Activated T-helper 17 cell treated with anti-CD3 and anti-CD28 coated beads, Interleukin-2, amount 50 U/mL, for 72 hours (primary cell): ENCODE data around the gene RCCD1. TPM values are rescaled to one million over a fixed set of nuclear protein-coding genes. Genes with fewer than 3 reads are reported as not detected.

Experiments used
- ATAC-seq: fragments of 150-1000 bp; cut with Tn5 transposase; replicated peaks from 2 replicates; pipeline ENCODE4 v1.10.0; 2021; ENCODE audit warnings: mild to moderate bottlenecking, moderate library complexity
- H3K27ac Mint-ChIP-seq: one replicate; pipeline ENCODE4 v1.8.0; 2022; ENCODE audit warnings: mixed read lengths
- H3K27me3 Mint-ChIP-seq: one replicate; pipeline ENCODE4 v1.8.0; 2022; ENCODE audit warnings: mixed read lengths
- H3K36me3 Mint-ChIP-seq: one replicate; pipeline ENCODE4 v1.8.0; 2022; ENCODE audit warnings: low read depth, mild to moderate bottlenecking, mixed read lengths
- H3K4me1 Mint-ChIP-seq: one replicate; pipeline ENCODE4 v1.8.0; 2022; ENCODE audit warnings: mixed read lengths
- H3K4me3 Mint-ChIP-seq: one replicate; pipeline ENCODE4 v1.8.0; 2022; ENCODE audit warnings: mild to moderate bottlenecking, mixed read lengths
- H3K9me3 Mint-ChIP-seq: one replicate; pipeline ENCODE4 v1.8.0; 2022; ENCODE audit warnings: mixed read lengths
- total RNA-seq, 2 donors: library from RNA; stranded (reverse); gene quantifications; one replicate each; pipeline ENCODE4 v1.2.3, GENCODE V29; 2022

Gene RCCD1
- total RNA-seq, 2 donors from 2014 or later: 31.9 to 32.8 TPM

DNA sequence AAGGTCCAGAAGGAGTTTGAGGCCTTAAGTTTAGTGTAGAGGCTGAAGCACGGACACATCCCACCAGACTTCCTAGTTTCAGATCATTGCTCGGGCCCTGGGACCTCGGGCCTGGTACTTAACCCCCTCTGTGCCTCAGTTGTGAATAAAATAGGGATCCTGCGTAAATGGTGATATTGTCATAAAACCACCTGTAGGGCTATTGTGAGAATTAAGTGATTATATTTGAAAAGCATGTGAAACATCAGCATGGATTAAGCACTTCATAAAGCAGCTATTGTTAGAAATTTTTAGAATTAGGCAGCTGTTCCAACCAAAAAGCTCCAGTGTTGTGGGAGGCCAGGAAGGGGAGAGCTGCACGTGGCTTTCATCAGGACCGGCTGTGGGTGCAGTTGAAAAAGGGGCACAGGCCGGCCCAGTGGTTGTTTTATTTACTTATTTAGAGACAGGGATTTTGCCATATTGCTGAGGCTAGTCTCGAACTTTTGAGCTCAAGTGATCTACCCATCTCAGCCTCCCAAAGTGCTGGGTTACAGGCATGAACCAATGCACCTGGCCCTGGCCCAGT, 4.4 kb downstream of the RCCD1 start:
- no peaks in the 10 kb centered on the region for H3K9me3 Mint-ChIP-seq
- no peak for ATAC-seq

DNA sequence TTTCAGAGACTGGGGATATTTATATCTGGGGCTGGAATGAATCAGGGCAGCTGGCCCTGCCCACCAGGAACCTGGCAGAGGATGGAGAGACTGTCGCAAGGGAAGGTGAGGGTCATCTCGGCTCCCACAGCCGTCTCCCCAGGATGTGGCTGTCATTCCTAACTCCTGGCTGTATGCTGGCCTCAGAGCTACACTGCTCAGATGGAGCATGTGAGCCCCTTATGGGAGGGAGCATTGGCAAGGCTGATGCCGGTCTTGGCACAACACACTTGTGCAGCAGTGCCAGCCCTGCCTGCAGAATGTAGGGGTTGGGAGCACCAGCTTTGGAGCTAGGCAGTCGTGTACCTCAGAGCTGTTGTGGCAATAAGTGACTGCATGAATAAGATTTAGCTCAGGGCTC, 5.2 kb downstream of the RCCD1 start:
- Mint-ChIP-seq H3K27ac (no peak overlapping the region), H3K4me1 (no peaks in the 10 kb centered on the region)

More for the DNA sequence above, 4.4 kb downstream of the RCCD1 start:
- Mint-ChIP-seq H3K4me3 (no peak overlapping the region), H3K36me3 (peaks cover 58% of the 10 kb centered on the region), H3K27me3 (no peaks in the 10 kb centered on the region), H3K27ac (no peak overlapping the region), H3K4me1 (no peaks in the 10 kb centered on the region)

GRCh38 chr15:90960298-90961091, 5.8 kb downstream of the RCCD1 start:
- H3K4me3 Mint-ChIP-seq: no peak overlapping the region
- H3K9me3 Mint-ChIP-seq: no peaks in the 10 kb centered on the region
- no peaks in the 10 kb centered on the region for H3K4me1 Mint-ChIP-seq
- H3K27me3 Mint-ChIP-seq: no peaks in the 10 kb centered on the region
- H3K36me3 Mint-ChIP-seq: peaks cover 65% of the 10 kb centered on the region
- ATAC-seq: no peak
- H3K27ac Mint-ChIP-seq: no peak overlapping the region

More for the DNA sequence above, 5.2 kb downstream of the RCCD1 start:
- no peak for ATAC-seq
- Mint-ChIP-seq H3K4me3 (no peak overlapping the region), H3K36me3 (peaks cover 59% of the 10 kb centered on the region), H3K9me3 (no peaks in the 10 kb centered on the region), H3K27me3 (no peaks in the 10 kb centered on the region)

DNA sequence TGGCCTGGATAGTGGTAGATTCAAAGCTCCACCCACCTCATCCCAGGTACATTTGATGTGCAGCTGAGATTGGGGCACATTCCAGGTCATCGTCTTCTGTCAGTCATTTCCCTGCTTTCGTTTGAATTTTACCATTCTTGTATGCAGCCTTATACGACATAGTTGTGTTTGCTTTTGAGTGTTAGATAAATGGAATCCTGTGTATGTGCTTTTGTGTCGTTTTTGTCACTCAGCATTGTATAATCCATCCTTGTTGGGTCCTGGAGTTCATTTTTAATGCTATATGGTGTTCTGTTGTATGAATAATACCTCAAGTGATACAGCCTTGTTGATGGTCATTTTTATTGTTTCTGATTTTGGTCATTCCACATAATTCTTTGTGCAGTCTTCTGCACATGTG, 7.3 kb downstream of the RCCD1 start:
- Mint-ChIP-seq H3K36me3 (peaks cover 80% of the 10 kb centered on the region), H3K9me3 (no peaks in the 10 kb centered on the region), H3K27me3 (no peaks in the 10 kb centered on the region), H3K4me1 (no peaks in the 10 kb centered on the region), H3K4me3 (no peak overlapping the region), H3K27ac (no peak overlapping the region)
- no peak for ATAC-seq

- H3K36me3 Mint-ChIP-seq: peaks cover 96% of the 10 kb centered on the region
- no peaks in the 10 kb centered on the region for H3K9me3 Mint-ChIP-seq
- H3K4me3 Mint-ChIP-seq: no peak overlapping the region
- H3K27ac Mint-ChIP-seq: no peak overlapping the region
- ATAC-seq: no peak
- no peaks in the 10 kb centered on the region for H3K27me3 Mint-ChIP-seq
- no peaks in the 10 kb centered on the region for H3K4me1 Mint-ChIP-seq
Measured at GRCh38 chr15:90966262-90966661, 11.6 kb downstream of the RCCD1 start.

- Mint-ChIP-seq H3K36me3 (peaks cover 86% of the 10 kb centered on the region), H3K27ac (no peak overlapping the region), H3K4me3 (no peak overlapping the region), H3K4me1 (no peaks in the 10 kb centered on the region), H3K27me3 (no peaks in the 10 kb centered on the region), H3K9me3 (no peaks in the 10 kb centered on the region)
- ATAC-seq: no peak
Measured at GRCh38 chr15:90967206-90967605, 12.5 kb downstream of the RCCD1 start.

DNA sequence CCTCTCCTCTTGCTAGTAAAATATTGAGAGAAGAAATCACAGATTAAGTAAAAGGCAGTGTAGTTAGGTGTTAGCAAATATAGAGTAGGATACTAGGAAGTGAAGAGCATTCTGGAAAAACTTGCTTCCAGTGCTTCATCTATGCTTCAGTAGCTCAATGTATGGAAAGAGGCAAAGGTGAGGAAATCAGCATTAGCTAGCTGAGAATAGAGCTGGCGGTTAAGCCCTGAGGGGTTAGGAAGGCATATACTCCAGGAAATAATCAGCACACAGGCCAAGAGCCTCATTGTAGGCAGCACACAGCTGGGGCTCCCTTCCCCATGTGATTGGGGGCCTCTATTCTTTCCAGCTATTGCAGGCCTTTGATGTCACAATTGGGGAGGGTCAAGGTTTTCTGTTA, 13.8 kb downstream of the RCCD1 start:
- no peaks in the 10 kb centered on the region for H3K9me3 Mint-ChIP-seq
- H3K4me3 Mint-ChIP-seq: no peak overlapping the region
- H3K4me1 Mint-ChIP-seq: no peaks in the 10 kb centered on the region
- H3K27me3 Mint-ChIP-seq: no peaks in the 10 kb centered on the region
- no peak for ATAC-seq
- H3K36me3 Mint-ChIP-seq: peaks cover 83% of the 10 kb centered on the region
- H3K27ac Mint-ChIP-seq: no peak overlapping the region

DNA sequence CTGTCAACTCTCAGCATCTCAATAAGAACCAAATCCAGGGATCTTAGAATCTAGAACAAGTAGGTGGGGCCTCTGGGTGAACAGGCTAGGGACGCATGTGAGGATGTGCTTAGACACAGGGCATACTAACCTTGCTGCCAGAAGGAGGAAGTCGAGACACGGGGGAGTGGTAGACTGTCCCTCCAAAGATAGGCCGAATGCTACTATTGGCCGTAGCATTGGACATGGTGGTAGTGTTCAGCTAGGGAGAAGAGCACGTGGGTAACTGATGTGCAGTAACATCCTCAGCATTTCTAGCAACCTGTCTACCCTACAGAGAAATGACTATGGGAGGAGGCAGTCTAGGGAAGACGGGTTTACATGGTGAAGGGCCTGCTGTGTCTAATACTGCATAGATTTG, 15.6 kb downstream of the RCCD1 start:
- H3K27me3 Mint-ChIP-seq: no peaks in the 10 kb centered on the region
- H3K9me3 Mint-ChIP-seq: no peaks in the 10 kb centered on the region
- H3K36me3 Mint-ChIP-seq: peaks cover 84% of the 10 kb centered on the region
- no peak for ATAC-seq
- H3K4me3 Mint-ChIP-seq: no peak overlapping the region
- H3K27ac Mint-ChIP-seq: peak overlapping the region; percentile 72
- H3K4me1 Mint-ChIP-seq: no peaks in the 10 kb centered on the region

DNA sequence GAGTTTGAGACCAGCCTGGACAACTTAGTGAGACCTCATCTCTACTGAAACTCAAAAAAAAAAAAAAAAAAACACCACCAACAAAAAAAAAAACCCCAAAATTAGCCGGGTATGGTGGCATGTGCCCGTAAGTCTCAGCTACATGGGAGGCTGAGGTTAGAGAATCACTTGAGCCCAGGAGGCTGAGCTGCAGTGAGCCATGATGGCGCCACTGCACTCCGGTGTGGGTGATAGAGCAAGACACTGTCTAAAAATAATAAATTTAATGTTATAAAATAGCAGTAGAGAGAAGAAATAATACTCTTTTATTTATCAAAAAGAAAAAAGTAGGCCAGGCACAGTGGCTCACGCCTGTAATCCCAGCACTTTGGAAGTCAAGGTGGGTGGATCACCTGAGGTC, 17.4 kb downstream of the RCCD1 start:
- Mint-ChIP-seq H3K9me3 (no peaks in the 10 kb centered on the region), H3K27ac (no peak overlapping the region), H3K4me3 (no peak overlapping the region), H3K36me3 (peaks cover 84% of the 10 kb centered on the region), H3K27me3 (no peaks in the 10 kb centered on the region), H3K4me1 (no peaks in the 10 kb centered on the region)
- no peak for ATAC-seq

- H3K4me1 Mint-ChIP-seq: no peaks in the 10 kb centered on the region
- H3K9me3 Mint-ChIP-seq: no peaks in the 10 kb centered on the region
- no peak for ATAC-seq
- H3K4me3 Mint-ChIP-seq: no peak overlapping the region
- H3K36me3 Mint-ChIP-seq: peaks cover 84% of the 10 kb centered on the region
- no peak overlapping the region for H3K27ac Mint-ChIP-seq
- no peaks in the 10 kb centered on the region for H3K27me3 Mint-ChIP-seq
Measured at GRCh38 chr15:90974216-90974615, 19.5 kb downstream of the RCCD1 start.

DNA sequence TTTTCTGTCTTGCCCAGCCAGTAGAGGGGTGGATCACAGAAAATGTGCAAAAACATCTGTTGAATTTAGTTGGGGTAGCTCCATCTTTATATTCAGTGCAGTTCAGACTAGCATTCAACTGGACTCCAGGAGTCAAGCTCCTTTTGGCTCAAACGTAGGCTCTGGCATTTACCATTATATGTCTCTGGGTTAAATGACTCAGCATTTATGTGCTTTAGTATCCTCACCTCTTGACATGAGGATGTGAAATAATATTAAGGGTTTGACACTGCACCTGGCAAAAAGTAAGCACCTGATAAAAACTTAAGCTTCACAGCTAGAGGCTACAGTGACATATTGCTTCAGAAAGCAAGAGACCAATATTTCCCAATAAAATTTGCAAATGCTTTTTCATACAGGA, 24.9 kb downstream of the RCCD1 start:
- H3K36me3 Mint-ChIP-seq: peaks cover 100% of the 10 kb centered on the region
- H3K9me3 Mint-ChIP-seq: no peaks in the 10 kb centered on the region
- peaks cover 7% of the 10 kb centered on the region for H3K4me1 Mint-ChIP-seq
- no peak overlapping the region for H3K4me3 Mint-ChIP-seq
- H3K27me3 Mint-ChIP-seq: no peaks in the 10 kb centered on the region
- no peak for ATAC-seq
- peak overlapping the region; percentile 49 for H3K27ac Mint-ChIP-seq

DNA sequence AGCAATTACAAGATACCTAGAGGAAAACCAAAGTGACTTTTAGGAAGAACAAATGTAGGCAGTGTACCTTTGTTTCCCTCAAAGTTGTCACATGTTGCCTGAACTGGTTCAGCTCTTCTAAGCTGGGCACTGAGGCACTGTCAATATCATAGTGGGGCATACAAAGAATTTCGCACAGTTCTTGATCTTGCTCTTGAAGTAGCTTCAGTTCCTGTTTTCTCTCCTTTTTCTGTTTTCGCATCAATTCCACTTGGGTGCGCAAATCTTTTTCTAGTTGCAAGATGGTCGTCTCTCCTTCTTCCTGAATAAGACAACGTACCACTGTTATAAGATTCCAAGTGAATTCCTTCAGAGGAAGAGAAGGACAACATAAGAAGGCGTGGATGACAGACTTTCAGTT, 27.0 kb downstream of the RCCD1 start:
- no peak overlapping the region for H3K4me3 Mint-ChIP-seq
- H3K27me3 Mint-ChIP-seq: no peaks in the 10 kb centered on the region
- H3K27ac Mint-ChIP-seq: peak overlapping the region; percentile 9
- no peak for ATAC-seq
- H3K4me1 Mint-ChIP-seq: peaks cover 7% of the 10 kb centered on the region
- H3K9me3 Mint-ChIP-seq: no peaks in the 10 kb centered on the region
- H3K36me3 Mint-ChIP-seq: peaks cover 85% of the 10 kb centered on the region

DNA sequence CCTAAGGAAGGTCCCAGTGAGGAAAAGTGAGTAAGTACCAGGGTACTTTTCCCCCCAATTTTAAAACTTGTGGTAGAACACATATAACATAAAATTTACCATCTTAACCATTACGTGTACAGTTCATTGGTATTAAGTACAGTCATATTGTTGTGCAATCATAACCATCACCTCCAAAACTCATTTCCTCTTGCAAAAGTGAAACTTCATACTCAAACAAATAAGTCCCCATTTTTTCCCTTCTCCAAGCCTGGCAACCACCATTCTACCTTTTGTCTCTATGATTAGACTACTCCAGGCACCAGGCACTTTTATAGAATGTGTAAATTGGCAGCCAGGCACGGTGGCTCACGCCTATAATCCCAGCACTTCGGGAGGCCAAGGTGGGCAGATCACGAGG, 27.5 kb downstream of the RCCD1 start:
- no peaks in the 10 kb centered on the region for H3K27me3 Mint-ChIP-seq
- H3K4me3 Mint-ChIP-seq: no peak overlapping the region
- H3K9me3 Mint-ChIP-seq: no peaks in the 10 kb centered on the region
- no peak overlapping the region for H3K27ac Mint-ChIP-seq
- H3K36me3 Mint-ChIP-seq: peaks cover 80% of the 10 kb centered on the region
- H3K4me1 Mint-ChIP-seq: peaks cover 7% of the 10 kb centered on the region
- peak; percentile 63 for ATAC-seq

DNA sequence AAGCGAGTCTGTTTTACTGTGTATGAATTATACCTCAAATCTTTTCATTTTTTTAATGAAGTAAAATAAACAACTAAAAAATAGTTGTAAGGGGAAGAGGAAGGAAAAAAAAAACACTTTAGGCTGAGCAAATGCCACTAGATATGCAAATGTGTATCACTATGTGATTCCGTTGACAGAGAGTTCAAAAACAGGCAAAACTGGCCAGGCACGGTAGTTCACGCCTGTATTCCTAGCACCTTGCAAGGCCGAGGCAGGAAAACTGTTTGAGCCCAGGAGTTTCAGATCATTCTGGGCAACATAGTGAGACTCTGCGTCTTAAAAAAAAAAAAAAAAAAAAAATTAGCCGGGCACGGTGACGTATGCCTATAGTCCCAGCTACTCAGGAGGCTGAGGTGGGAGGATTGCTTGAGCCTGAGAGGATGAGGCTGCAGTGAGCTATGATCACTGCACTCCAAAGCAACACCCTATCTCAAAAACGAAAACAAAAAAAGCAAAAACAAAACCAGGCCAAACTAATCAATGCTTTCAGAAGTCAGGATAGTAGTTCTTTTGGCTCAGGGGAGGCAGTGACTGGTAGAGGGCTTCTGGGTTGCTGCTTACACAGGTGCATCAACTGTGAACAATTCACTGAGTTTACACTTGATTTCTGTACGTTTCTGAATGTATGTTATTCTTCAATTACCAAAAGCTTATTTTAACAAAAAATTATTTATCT, 32.3 kb downstream of the RCCD1 start:
- H3K4me3 Mint-ChIP-seq: no peak overlapping the region
- peaks cover 20% of the 10 kb centered on the region for H3K4me1 Mint-ChIP-seq
- peaks cover 38% of the 10 kb centered on the region for H3K36me3 Mint-ChIP-seq
- no peak for ATAC-seq
- no peak overlapping the region for H3K27ac Mint-ChIP-seq
- H3K27me3 Mint-ChIP-seq: no peaks in the 10 kb centered on the region
- H3K9me3 Mint-ChIP-seq: no peaks in the 10 kb centered on the region

DNA sequence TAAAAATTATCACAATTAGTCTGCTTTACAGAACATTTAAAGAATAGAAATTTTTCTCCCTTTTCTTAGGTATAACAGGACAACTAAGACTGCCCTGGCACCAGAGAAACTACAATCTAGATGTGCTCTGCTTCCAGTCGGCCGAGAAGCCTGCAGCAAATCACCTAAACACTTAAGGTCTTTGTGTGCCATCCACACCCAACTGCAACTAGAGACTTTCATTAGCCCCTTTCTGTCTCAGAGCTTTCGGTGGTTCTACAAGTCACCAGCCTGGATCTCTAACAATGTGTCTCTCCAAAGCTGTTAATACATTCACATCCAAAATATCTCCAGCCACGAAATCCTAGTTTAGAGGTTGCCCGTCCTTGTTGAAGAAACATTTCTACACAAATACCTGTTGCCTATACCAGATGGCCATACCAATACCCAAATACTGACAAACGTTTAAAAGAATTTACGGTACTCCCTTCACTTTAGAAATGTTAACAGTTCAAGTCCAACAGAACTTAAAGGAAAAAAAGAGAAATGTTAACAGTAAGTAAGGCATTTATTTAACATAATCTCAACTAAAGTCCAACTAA, 33.0 kb downstream of the RCCD1 start:
- ATAC-seq: no peak
- peaks cover 34% of the 10 kb centered on the region for H3K36me3 Mint-ChIP-seq
- peaks cover 24% of the 10 kb centered on the region for H3K4me1 Mint-ChIP-seq
- H3K9me3 Mint-ChIP-seq: no peaks in the 10 kb centered on the region
- H3K4me3 Mint-ChIP-seq: no peak overlapping the region
- no peaks in the 10 kb centered on the region for H3K27me3 Mint-ChIP-seq
- H3K27ac Mint-ChIP-seq: no peak overlapping the region
